Activated T-helper 9 cell treated with anti-CD3 and anti-CD28 coated beads, Interleukin-2, amount 50 U/mL, for 16 hours (primary cell): ENCODE results near the gene C5orf22.
"Not testable (repeated sequence)": the region's sequence is repeated elsewhere in the genome, so short reads cannot be mapped to it uniquely, and the experiment has no call there.

ENCODE experiments used
- DNase-seq: peaks from one replicate; pipeline ENCODE4 v3.0.0-alpha.2; 2020; ENCODE audit warnings: low read depth

C5orf22 gene

DNA sequence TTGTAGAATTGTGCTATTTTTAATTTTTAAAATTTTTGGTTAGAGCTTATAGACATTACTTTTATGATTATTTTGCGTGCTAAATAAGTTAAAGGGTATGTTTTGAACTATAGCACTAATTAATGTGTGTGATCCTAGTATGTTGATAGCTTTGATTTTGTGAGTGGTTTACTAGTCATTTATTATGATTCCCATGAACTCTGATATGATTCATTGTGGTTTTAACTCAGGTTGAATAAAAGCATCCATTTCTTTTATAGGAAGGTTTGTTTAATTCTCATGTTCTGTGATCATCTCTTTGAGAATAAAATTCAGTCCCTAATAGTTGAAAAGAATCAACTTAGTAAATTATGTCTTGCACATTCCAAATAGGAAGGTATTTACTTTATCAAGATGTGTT lies 22.5 kb downstream of the C5orf22 start:
- DNase-seq, result no peak

DNA sequence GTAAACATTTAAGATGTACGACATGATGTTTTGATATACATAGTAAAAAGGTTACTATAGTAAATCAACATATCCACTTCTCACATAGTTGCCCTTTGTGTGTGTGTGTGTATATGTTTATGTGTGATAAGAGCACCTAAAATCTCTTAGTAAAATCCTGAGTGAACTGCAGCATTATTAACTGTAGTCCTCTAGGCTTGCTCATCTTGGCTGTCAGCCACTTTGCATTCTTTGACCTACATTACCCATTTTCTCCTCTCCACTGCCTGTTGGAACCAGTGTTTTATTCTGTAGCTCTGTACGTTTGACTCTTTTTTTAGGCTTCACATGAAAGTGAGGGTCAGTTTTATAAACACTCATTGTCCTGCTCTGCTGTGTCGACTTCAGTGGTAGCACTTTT lies 24.4 kb downstream of the C5orf22 start:
- DNase-seq, result no peak

DNA sequence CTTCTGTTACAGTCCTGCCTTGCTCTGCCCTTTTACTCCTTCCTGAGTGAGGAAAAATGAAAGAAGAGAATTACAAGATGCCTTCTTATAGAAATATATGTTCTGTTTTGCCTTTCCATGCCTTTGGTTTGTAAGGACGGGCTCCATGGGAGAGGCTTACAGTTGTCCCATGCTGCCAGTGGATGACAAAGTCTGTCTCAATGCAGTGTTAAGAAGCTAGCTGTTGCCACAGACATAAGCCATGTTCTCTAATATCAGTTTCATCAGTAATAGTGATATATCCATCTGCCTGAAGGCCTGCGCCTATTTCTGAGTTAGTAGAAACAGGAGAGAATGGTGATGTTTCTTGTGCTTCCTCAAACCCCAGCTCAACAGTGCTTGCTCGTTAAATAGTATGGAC lies 27.8 kb downstream of the C5orf22 start:
- no peak for DNase-seq

DNA sequence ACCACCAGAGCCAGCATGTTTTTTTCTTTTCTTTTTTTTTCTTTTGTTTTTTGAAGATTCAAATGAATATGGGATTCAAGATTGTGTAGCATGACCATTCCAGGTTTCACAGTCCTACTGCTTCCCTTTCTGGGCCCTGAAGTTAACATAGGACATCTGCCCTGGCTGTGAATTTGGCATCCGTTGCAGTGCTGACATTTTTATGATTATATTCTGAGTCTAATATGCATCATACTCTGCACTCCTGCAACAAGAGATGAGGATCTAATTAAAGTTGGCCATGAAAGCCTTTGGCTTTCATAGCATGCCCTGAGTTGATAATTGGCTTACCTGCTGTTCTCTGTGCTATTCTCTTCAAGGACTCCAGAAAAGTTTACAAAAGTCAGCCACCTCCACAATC lies 29.8 kb downstream of the C5orf22 start:
- DNase-seq, result no peak

DNA sequence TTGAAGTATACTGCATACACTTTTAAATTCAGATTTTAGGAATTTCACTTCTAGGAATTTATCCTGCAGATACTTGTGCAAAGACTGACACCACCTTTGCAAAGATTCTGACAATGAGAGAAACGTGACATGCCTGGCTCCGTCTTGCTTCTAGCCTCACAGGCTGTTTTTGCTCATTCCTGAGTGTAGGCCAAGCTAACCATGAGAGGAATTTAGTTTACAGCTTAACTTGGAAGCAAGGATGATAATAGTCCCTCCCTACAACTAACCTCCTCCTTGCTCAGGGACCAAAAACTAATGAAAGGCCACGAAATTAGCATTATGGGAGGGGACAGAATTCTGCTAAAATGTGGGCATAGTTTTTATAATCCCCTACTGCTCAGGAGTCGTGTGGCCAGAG lies 31.1 kb downstream of the C5orf22 start:
- no peak for DNase-seq

DNA sequence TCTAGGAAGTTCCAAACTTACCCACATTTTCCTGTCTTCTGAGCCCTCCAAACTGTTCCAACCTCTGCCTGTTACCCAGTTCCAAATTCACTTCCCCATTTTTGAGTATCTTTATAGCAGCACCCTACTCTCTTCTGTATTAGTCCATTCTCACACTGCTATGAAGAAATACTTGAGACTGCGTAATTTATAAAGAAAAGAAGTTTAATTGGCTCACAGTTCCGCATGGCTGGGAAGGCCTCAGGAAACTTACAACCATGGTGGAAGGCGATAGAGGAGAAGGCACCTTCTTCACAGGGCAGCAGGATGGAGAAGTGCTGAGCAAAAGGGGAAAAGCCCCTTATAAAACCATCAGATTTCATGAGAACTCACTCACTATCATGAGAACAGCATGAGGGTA lies 34.3 kb downstream of the C5orf22 start:
- not testable (repeated sequence) for DNase-seq

DNA sequence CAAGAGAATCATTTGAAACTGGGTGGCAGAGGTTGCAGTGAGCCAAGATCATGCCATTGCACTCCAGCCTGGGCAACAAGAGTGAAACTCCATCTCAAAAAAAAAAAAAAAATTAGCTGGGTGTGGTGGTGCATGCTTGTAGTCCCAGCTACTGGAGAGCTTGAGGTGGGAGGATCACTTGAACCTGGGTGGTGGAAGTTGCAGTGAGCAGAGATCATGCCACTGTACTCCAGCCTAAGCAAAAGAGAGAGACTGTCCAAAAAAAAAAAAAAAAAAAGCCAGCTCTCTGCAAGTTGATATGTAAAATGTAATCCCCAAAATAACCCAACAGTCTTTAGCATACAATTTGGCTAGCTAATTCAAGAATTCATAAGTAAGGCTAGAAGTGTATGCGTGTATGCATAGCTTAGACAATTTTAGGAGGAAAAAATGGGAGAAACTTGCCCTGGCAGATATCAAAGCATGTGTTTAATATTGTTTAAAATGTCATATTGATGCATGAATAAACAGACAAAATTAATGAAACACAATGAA lies 36.3 kb downstream of the C5orf22 start:
- DNase-seq, result no peak

DNA sequence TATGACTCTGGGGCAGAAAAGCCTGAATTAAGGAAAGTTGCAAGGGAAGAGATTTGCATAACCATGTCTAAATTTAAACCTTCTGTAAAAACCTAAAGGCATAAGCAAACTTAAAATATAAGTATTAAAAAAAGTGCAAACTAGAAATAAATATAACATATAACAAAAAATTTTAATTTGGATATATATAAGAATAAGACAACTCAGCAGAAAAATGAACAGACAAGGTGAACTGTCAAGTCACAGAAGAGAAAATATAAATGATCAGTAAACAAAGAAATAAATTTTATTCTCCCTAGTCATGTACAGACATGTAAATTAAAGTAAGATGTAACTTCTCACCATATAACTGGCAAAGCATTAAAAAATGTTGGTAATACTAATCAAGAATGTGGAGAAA lies 37.0 kb downstream of the C5orf22 start:
- no peak for DNase-seq

DNA sequence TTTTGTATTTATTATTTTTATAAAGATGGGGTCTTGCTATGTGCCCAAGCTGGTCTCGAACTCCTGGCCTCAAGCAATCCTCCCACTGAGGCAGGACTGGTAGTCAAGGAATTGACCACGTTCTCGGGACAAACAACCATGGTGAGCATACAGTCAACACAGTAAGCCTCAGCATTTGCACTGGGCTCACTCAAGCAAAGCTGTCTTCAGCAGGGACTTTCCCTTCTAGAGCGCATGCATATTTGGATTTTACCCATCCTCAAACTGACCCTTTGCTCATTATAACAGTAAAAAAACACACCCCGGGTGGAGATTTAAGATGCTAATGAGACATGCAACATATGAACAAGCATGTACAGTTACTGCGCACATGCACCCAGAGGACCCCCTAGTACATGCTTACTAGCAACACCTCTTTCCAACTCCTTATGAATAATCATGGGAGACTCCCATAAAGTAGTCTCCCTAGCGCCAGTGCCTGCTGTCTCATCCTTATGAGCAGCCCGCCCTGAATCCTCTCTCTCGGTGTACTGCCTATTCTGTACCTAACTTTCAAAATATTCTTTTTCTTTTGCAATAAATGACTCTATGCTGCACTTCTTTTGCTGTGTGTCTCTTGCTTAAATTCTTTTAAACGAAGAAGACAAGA lies 41.5 kb downstream of the C5orf22 start:
- DNase-seq, result no peak

DNA sequence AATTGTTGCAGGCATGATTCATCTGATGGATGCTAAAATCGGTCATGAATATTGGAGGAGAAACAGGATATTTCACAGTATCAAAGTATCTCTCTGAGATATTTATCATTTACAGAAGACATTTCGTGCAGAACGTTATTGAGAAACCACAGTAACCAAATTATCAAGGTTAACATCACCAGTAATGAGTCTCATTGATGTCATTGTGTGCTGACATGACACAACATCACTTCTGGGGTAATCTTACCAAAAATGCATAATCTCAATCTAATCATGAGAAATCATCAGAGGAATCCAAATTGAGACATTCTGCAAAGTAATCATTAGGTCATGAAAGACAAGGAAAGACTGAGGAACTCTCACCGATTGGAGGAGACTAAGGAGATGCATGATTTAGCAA lies 42.7 kb downstream of the C5orf22 start:
- DNase-seq, result no peak

DNA sequence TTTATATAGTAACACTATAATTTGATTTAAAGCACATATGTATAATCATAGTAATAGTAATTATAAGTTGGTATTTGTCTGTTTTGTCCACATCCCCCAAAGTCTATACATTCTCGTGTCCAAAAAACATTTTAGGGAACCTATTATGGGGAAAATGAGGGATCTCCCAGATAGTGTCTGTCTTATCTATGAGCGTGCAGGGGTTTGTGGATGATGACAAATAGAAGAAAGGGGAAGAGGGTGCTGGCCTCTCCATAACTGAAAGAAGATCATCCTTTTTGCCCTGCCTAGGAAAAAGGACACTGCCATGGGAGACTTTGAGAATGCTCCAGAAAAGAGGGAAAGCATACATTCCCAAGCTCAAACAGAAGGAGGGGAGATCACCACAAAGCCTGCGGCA lies 45.3 kb downstream of the C5orf22 start:
- no peak for DNase-seq

DNA sequence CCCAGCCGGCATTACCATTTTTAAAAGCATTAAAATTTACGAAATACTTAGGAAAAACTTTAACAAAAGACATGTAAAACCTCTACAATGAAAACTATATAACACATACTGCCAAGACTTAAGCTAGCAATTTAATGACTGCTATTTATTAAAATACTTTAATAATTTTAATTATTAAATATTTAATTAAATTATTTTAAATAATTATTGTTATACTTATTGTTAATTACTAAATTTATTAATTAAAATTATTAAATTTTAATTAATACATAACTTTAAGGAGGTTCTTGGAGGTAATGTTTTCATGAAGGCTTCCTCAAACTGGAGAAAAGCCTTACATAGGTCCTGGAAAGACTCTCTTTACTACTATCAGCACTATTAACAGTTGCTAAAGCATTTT lies 47.5 kb downstream of the C5orf22 start:
- no peak for DNase-seq

DNA sequence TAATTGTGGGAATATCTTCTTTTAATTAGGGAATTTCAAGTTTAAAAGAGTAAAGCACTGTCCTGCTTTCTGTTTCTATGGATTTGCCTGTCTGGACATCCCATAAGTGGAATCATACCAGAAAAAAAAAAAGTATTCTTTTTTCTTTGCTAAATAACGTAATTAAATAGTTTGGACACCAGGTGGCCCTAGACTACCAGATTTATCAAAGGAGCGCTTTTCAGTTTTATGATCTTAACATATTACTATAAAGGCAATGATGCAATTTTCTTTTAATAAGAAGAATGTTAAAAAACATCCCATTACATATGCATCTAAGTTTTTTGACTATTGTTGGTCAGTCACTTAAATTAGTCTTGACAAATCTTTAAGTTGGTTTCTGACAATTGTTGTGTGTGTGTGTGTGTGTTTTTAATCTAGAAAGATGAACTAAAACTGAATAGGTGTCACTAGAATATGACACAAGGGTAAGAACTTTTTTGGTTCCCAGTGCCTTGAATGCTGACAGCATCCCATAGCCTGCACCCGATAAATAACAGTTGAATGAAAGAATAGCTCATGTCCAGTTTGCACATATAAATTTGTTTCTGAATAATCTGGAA lies 49.5 kb downstream of the C5orf22 start:
- DNase-seq, result no peak

DNA sequence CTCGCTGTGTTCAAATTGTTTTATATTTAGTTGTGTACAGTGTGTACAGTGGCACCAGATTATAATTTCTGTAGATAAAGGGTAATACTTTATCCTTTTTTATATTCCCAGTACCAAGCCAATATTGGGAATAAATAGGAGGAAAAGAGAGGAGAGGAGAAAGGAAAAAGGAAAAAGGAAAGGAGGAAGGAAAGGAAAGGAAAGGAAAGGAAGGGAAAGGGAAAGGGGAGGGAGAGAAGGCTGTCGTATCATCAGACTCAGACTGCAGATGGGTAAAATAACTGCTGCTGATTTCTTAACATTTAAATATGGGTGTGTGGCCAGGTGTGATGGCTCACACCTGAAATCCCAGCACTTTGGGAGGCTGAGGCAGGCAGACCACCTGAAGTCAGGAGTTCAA lies 51.0 kb downstream of the C5orf22 start:
- DNase-seq, result no peak

DNA sequence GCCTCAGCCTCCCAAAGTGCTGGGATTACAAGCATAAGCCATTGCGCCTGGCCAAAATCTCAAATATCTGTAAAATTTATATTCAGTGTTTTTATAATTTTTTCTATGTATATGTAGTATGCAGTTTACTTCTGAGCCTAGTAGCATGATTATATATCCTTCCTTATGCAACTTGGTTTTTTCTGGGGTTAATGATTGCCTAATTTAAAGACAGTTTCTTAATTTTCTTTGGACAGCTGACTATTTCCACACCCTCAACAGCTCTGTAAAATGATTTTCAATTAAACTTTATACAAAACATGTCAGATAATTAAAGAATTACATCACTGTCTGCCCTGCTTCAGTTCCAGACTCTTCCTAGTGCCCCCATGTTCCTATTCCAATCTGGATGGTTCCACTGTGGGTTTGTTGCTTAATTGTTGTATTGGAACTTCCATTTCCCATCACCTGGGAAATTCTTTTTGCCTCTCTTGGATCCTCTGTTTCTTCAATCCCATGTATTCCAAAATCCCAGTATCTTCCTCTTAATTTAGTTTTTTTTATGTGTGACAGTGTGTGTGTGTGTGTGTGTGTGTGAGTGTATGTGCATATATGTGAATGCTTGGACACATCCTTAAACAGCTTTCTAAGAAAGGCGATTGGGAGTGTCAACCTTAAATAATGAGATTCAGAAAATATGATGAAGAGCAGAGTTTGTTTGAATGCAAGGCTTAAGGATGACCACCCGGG lies 53.2 kb downstream of the C5orf22 start:
- DNase-seq, result no peak

DNA sequence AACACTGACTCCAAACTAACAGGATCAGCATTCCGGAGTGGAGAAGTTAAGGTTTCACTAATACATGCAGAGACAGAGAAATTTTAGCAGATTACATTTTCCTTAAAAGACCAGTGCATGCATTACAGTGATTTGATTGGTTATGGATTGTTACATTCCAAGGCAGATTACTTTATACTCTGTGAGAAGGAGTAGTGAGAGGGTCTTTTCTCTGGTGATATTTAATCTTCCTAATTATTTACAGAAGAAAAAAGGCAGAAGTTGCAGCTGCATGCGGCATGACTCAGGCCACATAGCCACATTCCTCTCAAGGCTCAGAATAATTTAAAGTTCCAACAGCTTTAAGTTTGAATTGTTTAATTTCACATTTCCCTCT lies 53.8 kb downstream of the C5orf22 start:
- DNase-seq, result no peak

DNA sequence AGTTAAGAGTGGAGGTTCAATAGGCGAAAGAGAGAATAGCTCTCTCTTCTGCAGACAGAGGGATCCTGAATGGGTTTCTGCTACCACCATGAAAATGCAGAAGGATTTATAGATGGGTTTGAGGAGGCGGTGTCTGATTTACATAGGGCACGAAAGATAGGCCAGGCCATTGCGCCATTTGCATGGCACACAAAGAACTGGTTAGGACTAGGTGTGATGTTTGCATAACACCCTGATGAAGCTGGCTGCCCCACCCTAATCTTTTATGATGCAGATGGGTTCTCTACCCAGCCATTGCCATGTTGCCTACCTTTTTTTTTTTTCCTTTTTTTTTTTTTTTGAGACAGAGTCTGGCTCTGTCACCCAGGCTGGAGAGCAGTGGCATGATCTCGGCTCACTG lies 55.4 kb downstream of the C5orf22 start:
- no peak for DNase-seq

DNA sequence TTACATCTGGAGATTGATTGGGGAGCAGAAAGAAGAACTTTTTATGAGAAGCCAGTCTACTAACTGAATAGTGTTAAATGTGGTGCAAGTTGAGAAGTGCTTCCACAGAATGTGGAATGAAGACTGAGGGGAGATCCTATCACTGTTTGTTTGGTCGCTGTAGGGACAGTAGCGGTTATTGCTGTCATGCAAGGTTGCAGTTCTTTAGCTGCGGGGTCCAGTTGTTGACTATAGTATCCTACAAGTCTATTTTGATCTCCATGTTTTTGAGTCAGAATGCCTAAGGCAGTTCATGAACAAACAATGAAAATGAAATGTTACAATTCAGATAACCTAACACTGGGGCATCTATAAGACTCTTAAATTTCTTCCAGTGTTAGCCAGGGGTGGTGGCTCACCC lies 61.6 kb downstream of the C5orf22 start:
- no peak for DNase-seq

DNA sequence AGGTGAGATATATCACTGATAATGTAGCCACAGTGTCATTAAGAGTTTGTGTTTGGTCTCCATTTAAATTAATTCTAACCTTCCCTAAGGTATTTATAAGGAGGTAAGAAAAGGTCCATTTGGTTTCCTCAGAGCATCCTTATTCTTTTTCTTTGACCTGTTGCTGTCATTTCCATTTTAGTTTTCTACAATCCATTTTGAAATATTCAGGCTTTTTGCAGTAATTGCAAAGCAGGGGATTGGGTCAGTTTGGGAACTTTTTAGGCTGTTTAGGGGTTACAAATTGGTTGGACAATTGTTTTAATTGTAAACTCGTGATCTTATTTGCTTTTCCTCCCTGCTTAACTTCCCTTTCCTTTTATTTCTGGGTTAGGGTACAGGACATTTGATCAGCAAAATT lies 64.3 kb downstream of the C5orf22 start:
- no peak for DNase-seq

DNA sequence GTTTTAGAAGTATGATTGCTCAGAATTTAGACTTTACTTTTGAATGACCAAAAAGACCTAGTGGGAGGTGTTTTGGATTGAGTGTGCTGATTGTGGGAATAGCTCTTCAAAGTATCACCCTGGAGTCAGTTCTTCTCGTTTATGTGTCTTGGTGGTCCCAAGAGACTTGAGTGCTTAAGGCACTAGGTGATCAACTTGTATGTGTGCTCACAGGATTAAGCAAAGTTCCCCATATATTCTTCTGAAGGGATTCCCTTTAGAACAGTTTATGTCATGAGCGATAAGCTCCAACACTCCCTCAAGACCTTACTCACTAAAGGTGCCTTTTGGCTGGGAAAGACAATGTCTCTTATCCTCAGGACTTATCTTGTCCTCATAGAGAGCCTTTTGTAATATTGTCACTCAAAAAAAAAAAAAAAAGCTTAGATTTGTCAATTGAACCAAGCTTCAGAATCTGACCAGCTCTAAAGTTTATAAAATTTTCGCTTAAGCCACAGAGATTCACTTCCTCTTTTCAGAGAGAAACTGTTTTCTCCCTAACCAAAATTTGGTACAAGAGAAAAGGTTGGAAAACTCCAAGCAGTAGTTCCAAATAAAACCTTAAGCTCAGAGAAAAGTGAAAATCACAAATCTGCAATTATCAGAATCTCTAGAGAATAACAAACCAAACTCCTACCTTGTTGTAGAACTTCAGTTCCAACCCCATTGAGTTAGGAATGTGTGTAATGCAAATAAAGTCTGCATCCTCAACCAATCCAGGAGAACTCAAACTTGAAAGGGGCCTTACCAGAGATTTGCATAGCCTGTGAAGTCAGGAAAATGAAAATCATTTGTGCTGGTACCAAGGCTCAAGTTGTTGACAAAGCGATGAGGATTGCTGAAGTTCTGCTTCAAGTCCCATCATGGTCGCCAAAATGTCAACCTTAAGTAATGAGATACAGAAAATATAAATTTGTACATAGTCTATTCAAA lies 66.8 kb downstream of the C5orf22 start:
- DNase-seq, result no peak

DNA sequence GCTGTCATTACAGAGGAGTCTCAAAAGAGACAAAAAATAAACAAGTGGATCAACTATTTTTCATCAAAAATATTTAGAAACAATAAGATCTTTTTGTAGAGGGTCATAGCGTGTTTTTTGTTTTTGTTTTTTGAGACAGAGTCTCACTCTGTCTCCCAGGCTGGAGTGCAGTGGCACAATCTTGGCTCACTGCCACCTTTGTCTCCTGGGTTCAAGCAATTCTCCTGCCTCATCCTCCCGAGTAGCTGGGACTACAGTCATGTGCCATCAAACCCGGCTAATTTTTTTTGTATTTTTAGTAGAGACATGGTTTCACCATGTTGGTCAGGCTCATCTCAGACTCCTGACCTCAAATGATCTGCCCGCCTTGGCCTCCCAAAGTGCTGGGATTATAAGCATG lies 70.2 kb downstream of the C5orf22 start:
- DNase-seq, result not testable (repeated sequence)

DNA sequence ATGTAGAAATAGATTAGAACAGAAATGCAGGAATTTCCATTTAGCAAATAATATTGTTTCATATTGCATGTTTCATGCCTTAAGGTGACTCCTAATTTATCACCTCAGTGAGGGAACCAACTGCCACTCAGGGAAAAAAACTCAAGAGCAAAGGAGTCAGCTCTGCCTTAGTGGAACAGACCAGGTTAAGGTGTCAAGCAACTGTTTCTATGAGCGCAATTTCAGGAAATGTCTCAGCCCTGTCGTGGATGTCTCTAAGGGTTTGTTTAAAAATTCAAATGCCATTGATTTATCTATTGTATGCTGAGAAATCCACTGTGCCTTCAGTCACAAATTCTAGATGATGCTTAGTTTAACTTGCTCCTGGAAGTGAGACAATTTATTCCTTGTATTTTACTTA lies 72.1 kb downstream of the C5orf22 start:
- DNase-seq, result no peak
